ENCODE measurements around the gene RIPK3. TPM values are rescaled to one million over a fixed set of nuclear protein-coding genes. Genes with fewer than 3 reads are reported as not detected.
A peak's percentile ranks its signal among the peaks of the same experiment; 100 is the strongest.

The RIPK3 gene
- polyA plus RNA-seq, 1 of the 3 experiments (the other 2 are of a cell fraction): not detected

GRCh38 chr14:24315807-24316596 lies 23.8 kb downstream of the RIPK3 start:
- Histone ChIP-seq H3K9me2 (no peaks in the 10 kb centered on the region), H4K20me1 (ENCODE audit: insufficient read depth) (no peaks in the 10 kb centered on the region), H3K36me3 (replicated peaks in 1 of 2; ENCODE audit: control insufficient read depth in 1 of 2, insufficient read depth in 2 of 2, low read length in 1 of 2) (peaks cover 0 to 10% of the 10 kb centered on the region in 2 experiments), H3K27me3 (ENCODE audit: insufficient read depth) (peaks cover 12% of the 10 kb centered on the region; the same call in 1 of the 2 replicates), H2AFZ (ENCODE audit: low read depth) (no peak overlapping the region), H3K4me2 (no peak overlapping the region), H3F3A (replicated peaks; ENCODE audit: insufficient read depth) (peaks cover 10% of the 10 kb centered on the region), H3K9ac (no peak overlapping the region), H3K27ac (ENCODE audit: low read depth in 2 of 2, low read length in 1 of 2) (no peak overlapping the region), H3K9me3 (no peaks in the 10 kb centered on the region), H3K4me1 (ENCODE audit: control insufficient read depth in 1 of 2, insufficient read depth in 2 of 2, low read depth in 1 of 2, low read length in 1 of 2) (peaks cover 0 to 8% of the 10 kb centered on the region in 2 experiments; a peak in 1 of 4 replicates), H3K79me2 (ENCODE audit: insufficient read depth) (no peaks in the 10 kb centered on the region), H3K4me3 (ENCODE audit: low read depth in 2 of 2, low read length in 1 of 2) (no peak overlapping the region)
- POLR2A ChIA-PET: interaction anchor here (0.8 kb wide), 1 partner anchor 18 kb away, joined by 3 read pairs; no protein-coding TSS in a partner anchor
- TF ChIP-seq USF1 (IDR thresholded peaks at IDR 0.05; ENCODE audit: borderline replicate concordance, low read depth) (no peak), RFX5 (IDR thresholded peaks at IDR 0.05; ENCODE audit: low read length) (no peak), ZBTB33 (IDR thresholded peaks at IDR 0.05; ENCODE audit: borderline replicate concordance, low read depth) (no peak), FOXM1 (IDR thresholded peaks at IDR 0.05; ENCODE audit: low read depth) (no peak), NRF1 (IDR thresholded peaks at IDR 0.05; ENCODE audit: low read depth, low read length) (no peak), RXRA (IDR thresholded peaks at IDR 0.05; ENCODE audit: borderline replicate concordance, low read depth) (no peak), RCOR1 (IDR thresholded peaks at IDR 0.05; ENCODE audit: low read length) (no peak)
- peak; percentile 60 for DNase-seq
- WGBS (ENCODE audit: low lambda C conversion rate): 89% methylated on average over 50 of the region's 70 CpGs
- CTCF ChIA-PET: interaction anchor here (0.9 to 14.6 kb wide), 6 partner anchors 8 to 121 kb away, joined by 3 to 115 read pairs (median 5); partner anchors contain the start of genes CIDEB, LTB4R and LTB4R2

- no peak overlapping the region for H3K9ac ChIP-seq
- H4K20me1 ChIP-seq (ENCODE audit: insufficient read depth): no peaks in the 10 kb centered on the region
- CTCF ChIA-PET: interaction anchor here (0.9 to 14.6 kb wide), 6 partner anchors 7 to 121 kb away, joined by 3 to 115 read pairs (median 5); partner anchors contain the start of genes CIDEB, LTB4R and LTB4R2
- POLR2A ChIA-PET: no interaction called here
- H3K79me2 ChIP-seq (ENCODE audit: insufficient read depth): no peaks in the 10 kb centered on the region
- H3K4me3 ChIP-seq (ENCODE audit: low read depth in 2 of 2, low read length in 1 of 2): no peak overlapping the region
- H3K36me3 ChIP-seq (replicated peaks in 1 of 2; ENCODE audit: control insufficient read depth in 1 of 2, insufficient read depth in 2 of 2, low read length in 1 of 2): peaks cover 0 to 10% of the 10 kb centered on the region in 2 experiments
- WGBS (ENCODE audit: low lambda C conversion rate): 91% methylated on average over 10 of the region's 10 CpGs
- H3K9me2 ChIP-seq: no peaks in the 10 kb centered on the region
- peaks cover 0 to 8% of the 10 kb centered on the region in 2 experiments; a peak in 1 of 4 replicates for H3K4me1 ChIP-seq (ENCODE audit: control insufficient read depth in 1 of 2, insufficient read depth in 2 of 2, low read depth in 1 of 2, low read length in 1 of 2)
- no peak overlapping the region for H2AFZ ChIP-seq (ENCODE audit: low read depth)
- H3K27me3 ChIP-seq (ENCODE audit: insufficient read depth): peaks cover 12% of the 10 kb centered on the region; the same call in 1 of the 2 replicates
- TF ChIP-seq RFX5 (IDR thresholded peaks at IDR 0.05; ENCODE audit: low read length) (no peak), MEF2A (IDR thresholded peaks at IDR 0.05; ENCODE audit: borderline replicate concordance, low read depth) (no peak), NFIC (IDR thresholded peaks at IDR 0.05; ENCODE audit: borderline replicate concordance) (no peak), MXI1 (IDR thresholded peaks at IDR 0.05; ENCODE audit: low read depth, low read length) (no peak), REST (IDR thresholded peaks at IDR 0.05; ENCODE audit: low read depth, low read length) (no peak), USF1 (IDR thresholded peaks at IDR 0.05; ENCODE audit: borderline replicate concordance, low read depth) (no peak)
- H3F3A ChIP-seq (replicated peaks; ENCODE audit: insufficient read depth): peaks cover 10% of the 10 kb centered on the region
- H3K4me2 ChIP-seq: no peak overlapping the region
- no peaks in the 10 kb centered on the region for H3K9me3 ChIP-seq
- H3K27ac ChIP-seq (ENCODE audit: low read depth in 2 of 2, low read length in 1 of 2): no peak overlapping the region
- no peak for DNase-seq
These were observed 24.5 kb downstream of the RIPK3 start for GRCh38 chr14:24315243-24315806.

Data from SK-N-SH (cell line).